H1 (cell line): ENCODE measurements around the gene TTC27. TPM values are rescaled to one million over a fixed set of nuclear protein-coding genes. Genes with fewer than 3 reads are reported as not detected.

Experiments used
- CTCF ChIA-PET: fragments of 300-600 bp; sonication (Branson Sonifier 250); formaldehyde crosslinking; loops from one replicate; lab custom pipeline; 2021; ENCODE audit not compliant: partially characterized antibody; lab: Charles Lee
- POLR2A ChIA-PET: fragments of 300-600 bp; sonication (Branson Sonifier 250); formaldehyde crosslinking; loops from one replicate; lab custom pipeline; 2021; ENCODE audit warnings: inconsistent platforms; ENCODE audit not compliant: partially characterized antibody; lab: Charles Lee
- DNase-seq, 2 experiments: peaks; one replicate each; pipeline versions ENCODE4 v3.0.0 to v3.0.0-alpha.2; 2010 to 2022; ENCODE audit warnings: low spot score in 2 of 2, low read depth in 1 of 2, mixed read lengths in 1 of 2
- FAIRE-seq: peaks from 2 replicates; lab custom pipeline; 2011; peaks lifted over from hg19 to GRCh38; lab: Jason Lieb, UNC
- H2AFZ ChIP-seq: 2 replicates; pipeline ENCODE4 v1.8.1; 2012; ENCODE audit warnings: low read length, inconsistent platforms
- H2AK5ac ChIP-seq: 2 replicates; pipeline ENCODE4 v1.6.1; 2013; ENCODE audit warnings: low read depth, low read length
- H2BK120ac ChIP-seq: replicated peaks from 2 replicates; pipeline ENCODE3; 2013; ENCODE audit warnings: low read depth, low read length, inconsistent platforms
- H2BK12ac ChIP-seq: 2 replicates; pipeline ENCODE4 v1.6.1; 2013; ENCODE audit warnings: low read depth, low read length
- H2BK15ac ChIP-seq: 2 replicates; pipeline ENCODE4 v1.6.1; 2013; ENCODE audit warnings: low read length
- H2BK20ac ChIP-seq: 2 replicates; pipeline ENCODE4 v1.6.1; 2013; ENCODE audit warnings: low read length
- H2BK5ac ChIP-seq: 2 replicates; pipeline ENCODE4 v1.6.1; 2013; ENCODE audit warnings: low read depth, low read length
- H3K14ac ChIP-seq: 2 replicates; pipeline ENCODE4 v1.6.1; 2013; ENCODE audit warnings: inconsistent platforms; ENCODE audit not compliant: insufficient read length
- H3K18ac ChIP-seq: 2 replicates; pipeline ENCODE4 v1.6.1; 2013; ENCODE audit warnings: low read length; ENCODE audit errors: extremely low read depth
- H3K23ac ChIP-seq: 2 replicates; pipeline ENCODE4 v1.6.1; 2013; ENCODE audit warnings: inconsistent platforms; ENCODE audit not compliant: insufficient read length
- H3K23me2 ChIP-seq: 2 replicates; pipeline ENCODE4 v1.6.1; 2013; ENCODE audit warnings: low read depth, low read length
- H3K27ac ChIP-seq: 2 replicates; pipeline ENCODE4 v1.6.1; 2011; ENCODE audit warnings: low read depth, low read length, inconsistent platforms
- H3K27me3 ChIP-seq, 4 experiments: replicated peaks in 1 of 4; 1 replicate in 1 of 4; 2 replicates in 3 of 4; pipeline versions ENCODE4 v1.6.1 to v1.8.1; 2011 to 2013; ENCODE audit warnings: low read length in 3 of 4, mild to moderate bottlenecking in 3 of 4, inconsistent platforms in 2 of 4, mixed read lengths in 2 of 4, moderate library complexity in 1 of 4; ENCODE audit not compliant: control insufficient read depth in 3 of 4, insufficient read depth in 3 of 4; ENCODE audit errors: extremely low read depth in 1 of 4
- H3K36me3 ChIP-seq, 4 experiments: 2 replicates each; pipeline versions ENCODE4 v1.6.1 to v1.8.1; 2011 to 2013; ENCODE audit warnings: mild to moderate bottlenecking in 4 of 4, low read length in 3 of 4, moderate library complexity in 2 of 4, control low read depth in 1 of 4, inconsistent platforms in 1 of 4; ENCODE audit not compliant: insufficient read depth in 4 of 4, control insufficient read depth in 2 of 4
- H3K4ac ChIP-seq: replicated peaks from 2 replicates; pipeline ENCODE3; 2013; ENCODE audit warnings: low read length, low read depth, mixed read lengths, inconsistent platforms; ENCODE audit not compliant: insufficient read length
- H3K4me1 ChIP-seq, 4 experiments: replicated peaks in 1 of 4; 1 replicate in 1 of 4; 2 replicates in 3 of 4; pipeline versions ENCODE4 v1.6.1 to v1.8.1; 2011 to 2013; ENCODE audit warnings: low read length in 3 of 4, inconsistent platforms in 2 of 4, mixed read lengths in 1 of 4; ENCODE audit not compliant: insufficient read depth in 4 of 4, control insufficient read depth in 3 of 4
- H3K4me2 ChIP-seq, 2 experiments: 2 replicates each; pipeline versions ENCODE4 v1.6.1 to v1.8.1; 2011 to 2013; ENCODE audit warnings: low read depth in 2 of 2, low read length in 2 of 2, control low read depth in 1 of 2, inconsistent platforms in 1 of 2, mild to moderate bottlenecking in 1 of 2; ENCODE audit not compliant: insufficient read depth in 1 of 2
- H3K4me3 ChIP-seq, 4 experiments: fragments of 200-600, 300-600 bp in 1 of 4; sonication (generic), shearing (Covaris generic), sonication (Bioruptor Twin) in 1 of 4; 2 replicates each; pipeline versions ENCODE4 v1.5.1 to v1.8.1; 2011 to 2016; ENCODE audit warnings: low read length in 4 of 4, low read depth in 3 of 4, control low read depth in 2 of 4, inconsistent platforms in 2 of 4, mild to moderate bottlenecking in 2 of 4, mixed read lengths in 1 of 4, moderate library complexity in 1 of 4; ENCODE audit not compliant: insufficient read depth in 2 of 4; ENCODE audit errors: extremely low read depth in 1 of 4
- H3K56ac ChIP-seq: replicated peaks from 2 replicates; pipeline ENCODE3; 2013; ENCODE audit warnings: low read depth, mild to moderate bottlenecking, mixed read lengths, low read length, inconsistent platforms; ENCODE audit not compliant: insufficient read length
- H3K79me1 ChIP-seq: 2 replicates; pipeline ENCODE4 v1.6.1; 2013; ENCODE audit warnings: low read depth, low read length, control low read depth
- H3K79me2 ChIP-seq, 2 experiments: 2 replicates each; pipeline versions ENCODE4 v1.6.1 to v1.8.1; 2012 to 2013; ENCODE audit warnings: low read length in 2 of 2, mild to moderate bottlenecking in 2 of 2, inconsistent platforms in 1 of 2; ENCODE audit not compliant: insufficient read depth in 2 of 2, control insufficient read depth in 1 of 2
- H3K9ac ChIP-seq, 4 experiments: replicated peaks in 1 of 4; 1 replicate in 1 of 4; 2 replicates in 3 of 4; pipeline versions ENCODE4 v1.6.1 to v1.8.1; 2011 to 2013; ENCODE audit warnings: low read depth in 3 of 4, low read length in 3 of 4, control low read depth in 2 of 4, mild to moderate bottlenecking in 2 of 4, moderate library complexity in 2 of 4, inconsistent platforms in 1 of 4; ENCODE audit errors: extremely low read depth in 1 of 4
- H3K9me3 ChIP-seq, 2 experiments: 2 replicates each; pipeline versions ENCODE4 v1.6.1 to v1.8.1; 2012 to 2013; ENCODE audit warnings: mild to moderate bottlenecking in 2 of 2, moderate library complexity in 2 of 2, control low read depth in 1 of 2, inconsistent platforms in 1 of 2, low read depth in 1 of 2, low read length in 1 of 2, mixed read lengths in 1 of 2; ENCODE audit not compliant: insufficient read depth in 2 of 2
- H4K20me1 ChIP-seq, 2 experiments: replicated peaks in 1 of 2; 2 replicates each; pipeline versions ENCODE3 to v1.8.1; 2011 to 2013; ENCODE audit warnings: inconsistent platforms in 2 of 2, low read length in 2 of 2, mild to moderate bottlenecking in 1 of 2; ENCODE audit not compliant: insufficient read depth in 2 of 2, control insufficient read depth in 1 of 2
- H4K5ac ChIP-seq: 2 replicates; pipeline ENCODE4 v1.6.1; 2013; ENCODE audit warnings: low read length, low read depth, mixed read lengths, inconsistent platforms; ENCODE audit not compliant: insufficient read length
- H4K8ac ChIP-seq: 2 replicates; pipeline ENCODE4 v1.8.0; 2013; ENCODE audit warnings: mild to moderate bottlenecking, moderate library complexity, low read length, inconsistent platforms; ENCODE audit not compliant: insufficient read depth; ENCODE audit errors: extremely low read depth
- H4K91ac ChIP-seq: replicated peaks from 2 replicates; pipeline ENCODE3; 2013; ENCODE audit warnings: low read length, mixed read lengths, inconsistent platforms; ENCODE audit not compliant: insufficient read length
- BACH1 ChIP-seq: IDR thresholded peaks from 2 replicates; pipeline ENCODE4 v1.6.1; 2012; ENCODE audit warnings: low read length, improper control_type of control experiment
- CHD1 ChIP-seq: IDR thresholded peaks from 2 replicates; pipeline ENCODE4 v1.6.1; 2012; ENCODE audit warnings: low read depth, low read length, improper control_type of control experiment
- CTBP2 ChIP-seq: IDR thresholded peaks from 2 replicates; pipeline ENCODE4 v1.7.0; 2011; ENCODE audit warnings: borderline replicate concordance, mild to moderate bottlenecking, moderate library complexity, mixed read lengths, low read length; ENCODE audit not compliant: insufficient read depth, insufficient read length
- GABPA ChIP-seq: IDR thresholded peaks from 2 replicates; pipeline ENCODE4 v1.6.1; 2011; ENCODE audit warnings: mild to moderate bottlenecking, low read length, moderate library complexity, borderline replicate concordance; ENCODE audit not compliant: insufficient read depth
- NRF1 ChIP-seq: IDR thresholded peaks from 2 replicates; pipeline ENCODE4 v1.6.1; 2011; ENCODE audit warnings: mild to moderate bottlenecking, low read depth, low read length, improper control_type of control experiment
- RAD21 ChIP-seq, 2 experiments: IDR thresholded peaks in 1 of 2; conservative IDR thresholded peaks in 1 of 2; 2 replicates each; pipeline ENCODE4 v1.6.1; 2011; ENCODE audit warnings: low read depth in 2 of 2, low read length in 2 of 2, improper control_type of control experiment in 1 of 2, inconsistent platforms in 1 of 2, mild to moderate bottlenecking in 1 of 2, moderate library complexity in 1 of 2
- SAP30 ChIP-seq: fragments of 300-600 bp; sonication (generic); IDR thresholded peaks from 2 replicates; pipeline ENCODE4 v1.7.1; 2012; ENCODE audit warnings: low read length, moderate library complexity, mild to moderate bottlenecking, inconsistent platforms; ENCODE audit not compliant: insufficient read depth, insufficient replicate concordance
- SIN3A ChIP-seq, 2 experiments: IDR thresholded peaks in 1 of 2; conservative IDR thresholded peaks in 1 of 2; 2 replicates each; pipeline ENCODE4 v1.6.1; 2011 to 2012; ENCODE audit warnings: low read length in 2 of 2, improper control_type of control experiment in 1 of 2, low read depth in 1 of 2, mild to moderate bottlenecking in 1 of 2
- SP2 ChIP-seq: IDR thresholded peaks from 2 replicates; pipeline ENCODE4 v1.6.1; 2012; ENCODE audit warnings: mild to moderate bottlenecking, low read length, inconsistent platforms
- TAF1 ChIP-seq: IDR thresholded peaks from 2 replicates; pipeline ENCODE4 v1.6.1; 2011; ENCODE audit warnings: mild to moderate bottlenecking, low read depth, low read length
- TCF12 ChIP-seq: IDR thresholded peaks from 2 replicates; pipeline ENCODE4 v1.6.1; 2011; ENCODE audit warnings: low read depth, mild to moderate bottlenecking, low read length
- WGBS, 2 experiments: shearing (Covaris generic) in 1 of 2; methylation state at CpG; one replicate each; pipeline versions ENCODE4 v1.1.6 to v1.1.7; 2013 to 2015; ENCODE audit warnings: low lambda C conversion rate in 2 of 2, mixed read lengths in 2 of 2, inconsistent platforms in 1 of 2, low coverage in 1 of 2, missing lambda C conversion rate in 1 of 2; ENCODE audit not compliant: insufficient replicate concordance in 2 of 2, insufficient coverage in 1 of 2, insufficient read length in 1 of 2; ENCODE audit errors: extremely low coverage in 1 of 2, missing lambda C conversion rate in 1 of 2; 5-methylcytosine and 5-hydroxymethylcytosine counted together
- polyA plus RNA-seq, 7 experiments: library from polyadenylated mRNA; depleted of rRNA in 3 of 7; stranded (reverse) in 5 of 7; unstranded in 2 of 7; fragments of >200 nt in 5 of 7; fragments of 200-250 nt in 2 of 7; gene quantifications; 1 replicate in 5 of 7; 2 replicates in 1 of 7; 4 replicates in 1 of 7; pipeline versions ENCODE4 v1.2.1 to v1.2.3, GENCODE V29; 2011 to 2013; ENCODE audit warnings: missing spikeins in 2 of 7, mixed read lengths in 2 of 7
- total RNA-seq: library from RNA; stranded (reverse); fragmentation: NEBNext Ultra II Directional; extraction: Animal tissue kit (Norgen Biotek cat#: 25700); gene quantifications from 2 replicates; pipeline ENCODE4 v1.2.1, GENCODE V29; 2021
- TF ChIP-seq, protein P1 (sequence below): IDR thresholded peaks from 2 replicates; pipeline ENCODE4 v1.6.1; 2011; ENCODE audit warnings: low read depth, mild to moderate bottlenecking, low read length; ENCODE audit not compliant: insufficient read depth

The TTC27 gene
- total and polyA plus RNA-seq, 2 of the 8 experiments (the other 6 are each of a cell fraction or from before 2014, with no cell fraction given), result 13.8 to 29.1 TPM

DNA sequence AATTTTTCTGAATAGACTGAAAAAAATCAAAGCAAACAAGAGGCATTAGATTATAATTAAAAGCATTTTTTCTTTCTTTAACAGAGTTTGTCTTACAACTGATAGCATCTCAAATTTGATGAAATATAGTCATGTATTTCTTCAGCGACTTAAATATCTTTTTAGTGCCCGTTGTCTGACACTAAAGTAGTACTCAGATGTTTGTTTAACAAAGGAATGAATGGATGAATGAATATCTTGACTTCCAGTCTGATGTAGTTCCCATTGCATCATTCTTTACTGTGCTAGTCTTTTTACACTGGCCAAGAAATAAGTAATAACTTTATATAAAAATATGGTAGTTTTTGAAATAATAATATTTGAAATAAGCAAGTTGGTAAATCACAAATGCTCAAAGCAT lies 111.1 kb downstream of the TTC27 start:
- no peaks in the 10 kb centered on the region for H3K79me1 ChIP-seq
- H3K4me1 ChIP-seq, result no peaks in the 10 kb centered on the region
- no peak overlapping the region for H2BK20ac ChIP-seq
- H3K36me3 ChIP-seq, result no peaks in the 10 kb centered on the region
- no peaks in the 10 kb centered on the region for H3K23me2 ChIP-seq
- no peaks in the 10 kb centered on the region for H4K20me1 ChIP-seq
- H3K56ac ChIP-seq, result no peak overlapping the region
- H3K4me2 ChIP-seq, result no peak overlapping the region
- H3K27ac ChIP-seq, result no peak overlapping the region
- no peak overlapping the region for H4K5ac ChIP-seq
- TF ChIP-seq SAP30, result no peak
- TF ChIP-seq SP2, result no peak
- no peak for TF ChIP-seq BACH1
- no peak for TF ChIP-seq NRF1
- no peak for TF ChIP-seq TCF12
- TF ChIP-seq SIN3A (conservative IDR thresholded peaks at IDR 0.05 in 1 of 2, IDR thresholded peaks at IDR 0.05 in 1 of 2; ENCODE audit: low read depth in 1 of 2, low read length in 2 of 2), result no peak
- no peak for TF ChIP-seq CTBP2
- no peak for TF ChIP-seq CHD1
- no peak for TF ChIP-seq RAD21 (IDR thresholded peaks at IDR 0.05 in 1 of 2, conservative IDR thresholded peaks at IDR 0.05 in 1 of 2; ENCODE audit: low read depth in 2 of 2, low read length in 2 of 2)
- no peak for TF ChIP-seq GABPA
- no peak for TF ChIP-seq TAF1
- TF ChIP-seq, protein P1, sequence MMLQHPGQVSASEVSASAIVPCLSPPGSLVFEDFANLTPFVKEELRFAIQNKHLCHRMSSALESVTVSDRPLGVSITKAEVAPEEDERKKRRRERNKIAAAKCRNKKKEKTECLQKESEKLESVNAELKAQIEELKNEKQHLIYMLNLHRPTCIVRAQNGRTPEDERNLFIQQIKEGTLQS, result no peak
- H3K79me2 ChIP-seq, result no peaks in the 10 kb centered on the region
- no peaks in the 10 kb centered on the region for H3K9me3 ChIP-seq
- FAIRE-seq (no peak), DNase-seq (no peak)
- H3K27me3 ChIP-seq, result no peaks in the 10 kb centered on the region
- H4K91ac ChIP-seq, result no peak overlapping the region
- ChIA-PET POLR2A (no interaction called here), CTCF (no interaction called here)
- H2AFZ ChIP-seq, result no peak overlapping the region
- H2BK120ac ChIP-seq, result no peak overlapping the region
- H3K4ac ChIP-seq, result no peak overlapping the region
- 88% methylated on average over 2 of the region's 2 CpGs; no CpG with 5 or more reads in 1 of the 2 experiments for WGBS, 2 experiments
- no peak overlapping the region for H2AK5ac ChIP-seq
- H2BK5ac ChIP-seq, result no peak overlapping the region
- no peak overlapping the region for H2BK12ac ChIP-seq
- no peak overlapping the region for H2BK15ac ChIP-seq
- H4K8ac ChIP-seq, result no peak overlapping the region
- H3K14ac ChIP-seq, result no peak overlapping the region
- no peak overlapping the region for H3K9ac ChIP-seq
- no peak overlapping the region for H3K4me3 ChIP-seq
- no peak overlapping the region for H3K23ac ChIP-seq
- no peak overlapping the region for H3K18ac ChIP-seq
